WTC11 (cell line): Measurements from ENCODE around the gene HMX1. TPM values are rescaled to one million over a fixed set of nuclear protein-coding genes. Genes with fewer than 3 reads are reported as not detected.

Experiments
- ATAC-seq: fragments of 200-7000 bp; cut with Tn5 transposase; 2 replicates; pipeline ENCODE4 v1.10.0; 2021; ENCODE audit warnings: mild to moderate bottlenecking, moderate library complexity
- CTCF ChIA-PET: fragments of 300-600 bp; sonication (Branson Sonifier 250); formaldehyde crosslinking; loops from one replicate; lab custom pipeline; 2021; ENCODE audit warnings: antibody characterized with exemption; lab: Charles Lee
- POLR2A ChIA-PET: fragments of 350-600 bp; sonication (Branson Sonifier 250); formaldehyde crosslinking; loops from one replicate; lab custom pipeline; 2021; ENCODE audit warnings: antibody characterized with exemption; lab: Charles Lee
- DNase-seq: peaks from one replicate; pipeline ENCODE4 v3.0.0; 2021; ENCODE audit warnings: low spot score
- H3K27ac Mint-ChIP-seq: 2 replicates; pipeline ENCODE4 v1.8.0; 2021; ENCODE audit warnings: mixed read lengths
- H3K27me3 Mint-ChIP-seq: 2 replicates; pipeline ENCODE4 v1.8.0; 2021; ENCODE audit warnings: low read depth, mild to moderate bottlenecking, moderate library complexity, mixed read lengths
- H3K36me3 Mint-ChIP-seq: 2 replicates; pipeline ENCODE4 v1.8.0; 2021; ENCODE audit warnings: mixed read lengths
- H3K4me1 Mint-ChIP-seq: 2 replicates; pipeline ENCODE4 v1.8.0; 2022; ENCODE audit warnings: mixed read lengths
- H3K4me3 Mint-ChIP-seq: 2 replicates; pipeline ENCODE4 v1.8.0; 2021; ENCODE audit warnings: mild to moderate bottlenecking, moderate library complexity, mixed read lengths
- H3K9me3 Mint-ChIP-seq: 2 replicates; pipeline ENCODE4 v1.8.0; 2021; ENCODE audit warnings: mixed read lengths
- ATF1 ChIP-seq: sonication (generic); formaldehyde crosslinking; IDR thresholded peaks from 2 replicates; pipeline ENCODE4 v1.8.1; 2023; ENCODE audit warnings: mild to moderate bottlenecking, moderate library complexity, missing genetic modification reagents
- CBFB ChIP-seq: sonication (generic); formaldehyde crosslinking; IDR thresholded peaks from 2 replicates; pipeline ENCODE4 v1.8.1; 2022; ENCODE audit warnings: mild to moderate bottlenecking, low read depth, missing genetic modification reagents
- FOXK1 ChIP-seq: sonication (generic); formaldehyde crosslinking; IDR thresholded peaks from 2 replicates; pipeline ENCODE4 v1.8.0; 2022; ENCODE audit warnings: mild to moderate bottlenecking, moderate library complexity, missing genetic modification reagents
- MXD4 ChIP-seq: fragments of 250-450 bp; sonication (Bioruptor Pico); IDR thresholded peaks from 2 replicates; pipeline ENCODE4 v1.8.0; 2021; ENCODE audit warnings: mild to moderate bottlenecking, moderate library complexity, borderline replicate concordance
- NFE2L1 ChIP-seq: sonication (generic); formaldehyde crosslinking; IDR thresholded peaks from 2 replicates; pipeline ENCODE4 v1.8.1; 2023; ENCODE audit warnings: missing genetic modification reagents
- RORB ChIP-seq: fragments of 250-450 bp; sonication (Bioruptor Pico); IDR thresholded peaks from 2 replicates; pipeline ENCODE4 v1.9.0; 2021; ENCODE audit warnings: mild to moderate bottlenecking
- TEAD1 ChIP-seq: sonication (generic); formaldehyde crosslinking; IDR thresholded peaks from 2 replicates; pipeline ENCODE4 v1.8.0; 2022; ENCODE audit warnings: mild to moderate bottlenecking, missing genetic modification reagents
- ZNF121 ChIP-seq: sonication (generic); formaldehyde crosslinking; IDR thresholded peaks from 2 replicates; pipeline ENCODE4 v1.8.0; 2023; ENCODE audit warnings: missing genetic modification reagents
- ZNF263 ChIP-seq: sonication (generic); formaldehyde crosslinking; IDR thresholded peaks from 2 replicates; pipeline ENCODE4 v1.8.1; 2022; ENCODE audit warnings: low read depth, mild to moderate bottlenecking, moderate library complexity, missing genetic modification reagents
- total RNA-seq: library from RNA; stranded (reverse); gene quantifications from 3 replicates; pipeline ENCODE4 v1.2.3, GENCODE V29; 2021
- TF ChIP-seq, protein P1 (sequence below): fragments of 250-450 bp; sonication (Bioruptor Pico); conservative IDR thresholded peaks from 2 replicates; pipeline ENCODE4 v1.9.0; 2021; ENCODE audit warnings: mild to moderate bottlenecking
- TF ChIP-seq, protein P2 (sequence below): sonication (generic); formaldehyde crosslinking; IDR thresholded peaks from 2 replicates; pipeline ENCODE4 v1.8.0; 2022; ENCODE audit warnings: missing genetic modification reagents
- TF ChIP-seq, protein P3 (sequence below): fragments of 200-600 bp; IDR thresholded peaks from 2 replicates; pipeline ENCODE4 v1.8.0; 2022; ENCODE audit warnings: antibody characterized with exemption
- TF ChIP-seq, protein P4 (sequence below): fragments of 250-450 bp; sonication (Bioruptor Pico); IDR thresholded peaks from 2 replicates; pipeline ENCODE4 v1.9.0; 2021; ENCODE audit warnings: moderate library complexity, mild to moderate bottlenecking, inconsistent platforms, borderline replicate concordance
- TF ChIP-seq, protein P5 (sequence below): sonication (generic); formaldehyde crosslinking; IDR thresholded peaks from 2 replicates; pipeline ENCODE4 v1.8.0; 2022; ENCODE audit warnings: mild to moderate bottlenecking, missing genetic modification reagents
- TF ChIP-seq, protein P6 (sequence below): sonication (generic); formaldehyde crosslinking; IDR thresholded peaks from 2 replicates; pipeline ENCODE4 v1.8.0; 2022; ENCODE audit warnings: mild to moderate bottlenecking, missing genetic modification reagents
- TF ChIP-seq, protein P7 (sequence below): sonication (generic); formaldehyde crosslinking; IDR thresholded peaks from 2 replicates; pipeline ENCODE4 v1.8.1; 2022; ENCODE audit warnings: low read depth, mild to moderate bottlenecking, moderate library complexity, missing genetic modification reagents, borderline replicate concordance
- TF ChIP-seq, protein P8 (sequence below): sonication (generic); formaldehyde crosslinking; IDR thresholded peaks from 2 replicates; pipeline ENCODE4 v1.8.1; 2022; ENCODE audit warnings: mild to moderate bottlenecking, missing genetic modification reagents, moderate library complexity, borderline replicate concordance
- TF ChIP-seq, protein P9 (sequence below): sonication (generic); formaldehyde crosslinking; IDR thresholded peaks from 2 replicates; pipeline ENCODE4 v1.8.1; 2022; ENCODE audit warnings: missing genetic modification reagents, borderline replicate concordance
- TF ChIP-seq, protein P10 (sequence below): sonication (generic); formaldehyde crosslinking; IDR thresholded peaks from 2 replicates; pipeline ENCODE4 v1.8.1; 2023; ENCODE audit warnings: mild to moderate bottlenecking, missing genetic modification reagents

Gene HMX1
- total RNA-seq, 1 experiment from 2014 or later: 10.0 TPM

DNA sequence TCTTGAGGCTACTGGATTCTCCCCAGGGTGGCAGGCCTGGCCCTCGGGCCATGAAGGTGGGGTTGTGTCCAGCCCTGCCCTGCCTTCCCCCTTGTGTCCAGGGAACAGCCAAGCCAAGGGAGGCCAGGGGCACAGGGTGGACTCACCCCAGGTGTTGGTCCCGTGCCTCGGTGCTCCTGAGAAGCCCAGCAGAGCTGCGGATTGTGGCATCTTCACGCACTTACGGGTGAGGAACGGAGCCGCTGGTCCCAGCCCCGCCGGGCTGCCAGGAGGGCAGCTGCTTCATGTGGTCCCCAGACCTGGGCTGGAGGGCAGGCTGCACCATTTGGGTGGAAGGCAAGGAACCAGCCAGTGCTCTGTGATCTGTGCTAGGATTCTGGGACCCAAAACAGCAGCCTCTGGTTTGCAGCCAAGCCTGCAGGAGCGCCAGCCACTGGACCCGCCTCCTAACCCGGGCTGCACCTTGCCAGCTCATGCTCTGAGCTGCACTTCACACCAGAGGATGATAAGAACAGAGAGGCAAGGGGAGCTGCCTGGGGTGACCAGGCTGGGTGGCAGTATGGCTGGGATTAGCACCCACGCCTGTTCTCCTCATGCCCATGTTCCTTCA is 36.1 kb upstream of the HMX1 start:
- POLR2A ChIA-PET: no interaction called here
- CTCF ChIA-PET: interaction anchor here (0.8 to 1.4 kb wide), 5 partner anchors 10 to 88 kb away, joined by 3 to 5 read pairs (median 4); no protein-coding TSS in a partner anchor
- Mint-ChIP-seq H3K36me3 (peaks cover under 1% of the 10 kb centered on the region; the same call in 1 of the 2 replicates), H3K9me3 (peaks cover 6% of the 10 kb centered on the region), H3K4me3 (no peak overlapping the region), H3K27me3 (peaks cover 12% of the 10 kb centered on the region), H3K4me1 (no peaks in the 10 kb centered on the region), H3K27ac (no peak overlapping the region)
- DNase-seq (no peak), ATAC-seq (no peak)
- TF ChIP-seq MXD4 (CRISPR knock-in tag): no peak
- no peak for TF ChIP-seq FOXK1
- TF ChIP-seq, protein P1, sequence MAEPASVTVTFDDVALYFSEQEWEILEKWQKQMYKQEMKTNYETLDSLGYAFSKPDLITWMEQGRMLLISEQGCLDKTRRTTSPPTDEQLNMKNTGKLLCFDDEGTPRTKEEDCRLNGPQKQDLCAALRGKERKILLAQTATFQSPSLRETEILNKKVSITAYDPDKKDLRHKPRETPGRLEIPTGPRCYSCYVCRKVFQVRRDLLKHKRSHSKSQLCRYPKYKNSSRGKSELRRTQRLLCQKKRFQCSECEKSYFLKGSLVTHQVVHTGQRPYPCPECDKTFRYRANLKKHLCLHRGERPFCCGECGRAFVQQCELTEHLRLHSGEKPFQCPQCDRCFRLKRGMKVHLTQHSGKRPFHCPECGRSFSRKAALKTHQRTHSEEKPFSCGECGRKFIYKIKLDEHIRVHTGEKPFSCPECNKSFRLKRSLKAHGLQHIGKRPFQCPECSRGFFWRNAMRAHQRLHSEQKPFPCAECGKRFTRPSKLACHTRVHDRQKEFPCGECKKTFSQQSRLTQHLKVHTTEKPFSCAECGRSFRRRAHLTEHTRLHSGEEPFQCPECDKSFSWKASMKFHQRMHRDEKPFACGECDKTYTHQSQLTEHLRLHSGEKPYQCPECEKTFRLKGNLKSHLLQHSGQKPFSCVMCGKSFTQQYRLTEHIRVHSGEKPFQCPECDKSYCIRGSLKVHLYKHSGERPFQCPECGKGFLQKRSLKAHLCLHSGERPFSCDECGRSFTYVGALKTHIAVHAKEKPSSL: no peak
- TF ChIP-seq ZNF121 (CRISPR knock-in tag): no peak
- no peak for TF ChIP-seq NFE2L1 (CRISPR knock-in tag)
- TF ChIP-seq ZNF263 (CRISPR knock-in tag): no peak
- TF ChIP-seq, protein P2, sequence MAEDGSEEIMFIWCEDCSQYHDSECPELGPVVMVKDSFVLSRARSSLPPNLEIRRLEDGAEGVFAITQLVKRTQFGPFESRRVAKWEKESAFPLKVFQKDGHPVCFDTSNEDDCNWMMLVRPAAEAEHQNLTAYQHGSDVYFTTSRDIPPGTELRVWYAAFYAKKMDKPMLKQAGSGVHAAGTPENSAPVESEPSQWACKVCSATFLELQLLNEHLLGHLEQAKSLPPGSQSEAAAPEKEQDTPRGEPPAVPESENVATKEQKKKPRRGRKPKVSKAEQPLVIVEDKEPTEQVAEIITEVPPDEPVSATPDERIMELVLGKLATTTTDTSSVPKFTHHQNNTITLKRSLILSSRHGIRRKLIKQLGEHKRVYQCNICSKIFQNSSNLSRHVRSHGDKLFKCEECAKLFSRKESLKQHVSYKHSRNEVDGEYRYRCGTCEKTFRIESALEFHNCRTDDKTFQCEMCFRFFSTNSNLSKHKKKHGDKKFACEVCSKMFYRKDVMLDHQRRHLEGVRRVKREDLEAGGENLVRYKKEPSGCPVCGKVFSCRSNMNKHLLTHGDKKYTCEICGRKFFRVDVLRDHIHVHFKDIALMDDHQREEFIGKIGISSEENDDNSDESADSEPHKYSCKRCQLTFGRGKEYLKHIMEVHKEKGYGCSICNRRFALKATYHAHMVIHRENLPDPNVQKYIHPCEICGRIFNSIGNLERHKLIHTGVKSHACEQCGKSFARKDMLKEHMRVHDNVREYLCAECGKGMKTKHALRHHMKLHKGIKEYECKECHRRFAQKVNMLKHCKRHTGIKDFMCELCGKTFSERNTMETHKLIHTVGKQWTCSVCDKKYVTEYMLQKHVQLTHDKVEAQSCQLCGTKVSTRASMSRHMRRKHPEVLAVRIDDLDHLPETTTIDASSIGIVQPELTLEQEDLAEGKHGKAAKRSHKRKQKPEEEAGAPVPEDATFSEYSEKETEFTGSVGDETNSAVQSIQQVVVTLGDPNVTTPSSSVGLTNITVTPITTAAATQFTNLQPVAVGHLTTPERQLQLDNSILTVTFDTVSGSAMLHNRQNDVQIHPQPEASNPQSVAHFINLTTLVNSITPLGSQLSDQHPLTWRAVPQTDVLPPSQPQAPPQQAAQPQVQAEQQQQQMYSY (CRISPR knock-in tag): no peak
- TF ChIP-seq, protein P3, sequence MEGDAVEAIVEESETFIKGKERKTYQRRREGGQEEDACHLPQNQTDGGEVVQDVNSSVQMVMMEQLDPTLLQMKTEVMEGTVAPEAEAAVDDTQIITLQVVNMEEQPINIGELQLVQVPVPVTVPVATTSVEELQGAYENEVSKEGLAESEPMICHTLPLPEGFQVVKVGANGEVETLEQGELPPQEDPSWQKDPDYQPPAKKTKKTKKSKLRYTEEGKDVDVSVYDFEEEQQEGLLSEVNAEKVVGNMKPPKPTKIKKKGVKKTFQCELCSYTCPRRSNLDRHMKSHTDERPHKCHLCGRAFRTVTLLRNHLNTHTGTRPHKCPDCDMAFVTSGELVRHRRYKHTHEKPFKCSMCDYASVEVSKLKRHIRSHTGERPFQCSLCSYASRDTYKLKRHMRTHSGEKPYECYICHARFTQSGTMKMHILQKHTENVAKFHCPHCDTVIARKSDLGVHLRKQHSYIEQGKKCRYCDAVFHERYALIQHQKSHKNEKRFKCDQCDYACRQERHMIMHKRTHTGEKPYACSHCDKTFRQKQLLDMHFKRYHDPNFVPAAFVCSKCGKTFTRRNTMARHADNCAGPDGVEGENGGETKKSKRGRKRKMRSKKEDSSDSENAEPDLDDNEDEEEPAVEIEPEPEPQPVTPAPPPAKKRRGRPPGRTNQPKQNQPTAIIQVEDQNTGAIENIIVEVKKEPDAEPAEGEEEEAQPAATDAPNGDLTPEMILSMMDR: no peak
- no peak for TF ChIP-seq TEAD1 (CRISPR knock-in tag)
- TF ChIP-seq, protein P4, sequence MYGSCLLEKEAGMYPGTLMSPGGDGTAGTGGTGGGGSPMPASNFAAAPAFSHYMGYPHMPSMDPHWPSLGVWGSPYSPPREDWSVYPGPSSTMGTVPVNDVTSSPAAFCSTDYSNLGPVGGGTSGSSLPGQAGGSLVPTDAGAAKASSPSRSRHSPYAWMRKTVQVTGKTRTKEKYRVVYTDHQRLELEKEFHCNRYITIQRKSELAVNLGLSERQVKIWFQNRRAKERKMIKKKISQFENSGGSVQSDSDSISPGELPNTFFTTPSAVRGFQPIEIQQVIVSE (CRISPR knock-in tag): no peak
- TF ChIP-seq ATF1 (CRISPR knock-in tag): no peak
- TF ChIP-seq, protein P5, sequence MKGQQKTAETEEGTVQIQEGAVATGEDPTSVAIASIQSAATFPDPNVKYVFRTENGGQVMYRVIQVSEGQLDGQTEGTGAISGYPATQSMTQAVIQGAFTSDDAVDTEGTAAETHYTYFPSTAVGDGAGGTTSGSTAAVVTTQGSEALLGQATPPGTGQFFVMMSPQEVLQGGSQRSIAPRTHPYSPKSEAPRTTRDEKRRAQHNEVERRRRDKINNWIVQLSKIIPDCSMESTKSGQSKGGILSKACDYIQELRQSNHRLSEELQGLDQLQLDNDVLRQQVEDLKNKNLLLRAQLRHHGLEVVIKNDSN (CRISPR knock-in tag): no peak
- TF ChIP-seq, protein P6, sequence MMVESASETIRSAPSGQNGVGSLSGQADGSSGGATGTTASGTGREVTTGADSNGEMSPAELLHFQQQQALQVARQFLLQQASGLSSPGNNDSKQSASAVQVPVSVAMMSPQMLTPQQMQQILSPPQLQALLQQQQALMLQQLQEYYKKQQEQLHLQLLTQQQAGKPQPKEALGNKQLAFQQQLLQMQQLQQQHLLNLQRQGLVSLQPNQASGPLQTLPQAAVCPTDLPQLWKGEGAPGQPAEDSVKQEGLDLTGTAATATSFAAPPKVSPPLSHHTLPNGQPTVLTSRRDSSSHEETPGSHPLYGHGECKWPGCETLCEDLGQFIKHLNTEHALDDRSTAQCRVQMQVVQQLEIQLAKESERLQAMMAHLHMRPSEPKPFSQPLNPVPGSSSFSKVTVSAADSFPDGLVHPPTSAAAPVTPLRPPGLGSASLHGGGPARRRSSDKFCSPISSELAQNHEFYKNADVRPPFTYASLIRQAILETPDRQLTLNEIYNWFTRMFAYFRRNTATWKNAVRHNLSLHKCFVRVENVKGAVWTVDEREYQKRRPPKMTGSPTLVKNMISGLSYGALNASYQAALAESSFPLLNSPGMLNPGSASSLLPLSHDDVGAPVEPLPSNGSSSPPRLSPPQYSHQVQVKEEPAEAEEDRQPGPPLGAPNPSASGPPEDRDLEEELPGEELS (CRISPR knock-in tag): no peak
- TF ChIP-seq, protein P7, sequence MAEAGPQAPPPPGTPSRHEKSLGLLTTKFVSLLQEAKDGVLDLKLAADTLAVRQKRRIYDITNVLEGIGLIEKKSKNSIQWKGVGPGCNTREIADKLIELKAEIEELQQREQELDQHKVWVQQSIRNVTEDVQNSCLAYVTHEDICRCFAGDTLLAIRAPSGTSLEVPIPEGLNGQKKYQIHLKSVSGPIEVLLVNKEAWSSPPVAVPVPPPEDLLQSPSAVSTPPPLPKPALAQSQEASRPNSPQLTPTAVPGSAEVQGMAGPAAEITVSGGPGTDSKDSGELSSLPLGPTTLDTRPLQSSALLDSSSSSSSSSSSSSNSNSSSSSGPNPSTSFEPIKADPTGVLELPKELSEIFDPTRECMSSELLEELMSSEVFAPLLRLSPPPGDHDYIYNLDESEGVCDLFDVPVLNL: no peak
- TF ChIP-seq, protein P8, sequence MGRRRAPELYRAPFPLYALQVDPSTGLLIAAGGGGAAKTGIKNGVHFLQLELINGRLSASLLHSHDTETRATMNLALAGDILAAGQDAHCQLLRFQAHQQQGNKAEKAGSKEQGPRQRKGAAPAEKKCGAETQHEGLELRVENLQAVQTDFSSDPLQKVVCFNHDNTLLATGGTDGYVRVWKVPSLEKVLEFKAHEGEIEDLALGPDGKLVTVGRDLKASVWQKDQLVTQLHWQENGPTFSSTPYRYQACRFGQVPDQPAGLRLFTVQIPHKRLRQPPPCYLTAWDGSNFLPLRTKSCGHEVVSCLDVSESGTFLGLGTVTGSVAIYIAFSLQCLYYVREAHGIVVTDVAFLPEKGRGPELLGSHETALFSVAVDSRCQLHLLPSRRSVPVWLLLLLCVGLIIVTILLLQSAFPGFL (CRISPR knock-in tag): no peak
- TF ChIP-seq, protein P9, sequence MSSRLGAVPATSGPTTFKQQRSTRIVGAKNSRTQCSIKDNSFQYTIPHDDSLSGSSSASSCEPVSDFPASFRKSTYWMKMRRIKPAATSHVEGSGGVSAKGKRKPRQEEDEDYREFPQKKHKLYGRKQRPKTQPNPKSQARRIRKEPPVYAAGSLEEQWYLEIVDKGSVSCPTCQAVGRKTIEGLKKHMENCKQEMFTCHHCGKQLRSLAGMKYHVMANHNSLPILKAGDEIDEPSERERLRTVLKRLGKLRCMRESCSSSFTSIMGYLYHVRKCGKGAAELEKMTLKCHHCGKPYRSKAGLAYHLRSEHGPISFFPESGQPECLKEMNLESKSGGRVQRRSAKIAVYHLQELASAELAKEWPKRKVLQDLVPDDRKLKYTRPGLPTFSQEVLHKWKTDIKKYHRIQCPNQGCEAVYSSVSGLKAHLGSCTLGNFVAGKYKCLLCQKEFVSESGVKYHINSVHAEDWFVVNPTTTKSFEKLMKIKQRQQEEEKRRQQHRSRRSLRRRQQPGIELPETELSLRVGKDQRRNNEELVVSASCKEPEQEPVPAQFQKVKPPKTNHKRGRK (CRISPR knock-in tag): no peak
- TF ChIP-seq RORB (CRISPR knock-in tag): no peak
- TF ChIP-seq, protein P10, sequence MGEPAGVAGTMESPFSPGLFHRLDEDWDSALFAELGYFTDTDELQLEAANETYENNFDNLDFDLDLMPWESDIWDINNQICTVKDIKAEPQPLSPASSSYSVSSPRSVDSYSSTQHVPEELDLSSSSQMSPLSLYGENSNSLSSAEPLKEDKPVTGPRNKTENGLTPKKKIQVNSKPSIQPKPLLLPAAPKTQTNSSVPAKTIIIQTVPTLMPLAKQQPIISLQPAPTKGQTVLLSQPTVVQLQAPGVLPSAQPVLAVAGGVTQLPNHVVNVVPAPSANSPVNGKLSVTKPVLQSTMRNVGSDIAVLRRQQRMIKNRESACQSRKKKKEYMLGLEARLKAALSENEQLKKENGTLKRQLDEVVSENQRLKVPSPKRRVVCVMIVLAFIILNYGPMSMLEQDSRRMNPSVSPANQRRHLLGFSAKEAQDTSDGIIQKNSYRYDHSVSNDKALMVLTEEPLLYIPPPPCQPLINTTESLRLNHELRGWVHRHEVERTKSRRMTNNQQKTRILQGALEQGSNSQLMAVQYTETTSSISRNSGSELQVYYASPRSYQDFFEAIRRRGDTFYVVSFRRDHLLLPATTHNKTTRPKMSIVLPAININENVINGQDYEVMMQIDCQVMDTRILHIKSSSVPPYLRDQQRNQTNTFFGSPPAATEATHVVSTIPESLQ: no peak
- TF ChIP-seq CBFB (CRISPR knock-in tag): no peak
